ENCODE data around the gene ARHGEF26. TPM values are rescaled to one million over a fixed set of nuclear protein-coding genes. Genes with fewer than 3 reads are reported as not detected.

Gene ARHGEF26
- total RNA-seq, 1 experiment from 2014 or later: 20.8 TPM

GRCh38 chr3:154169796-154170110 is 48.6 kb downstream of the ARHGEF26 start:
- Mint-ChIP-seq H3K4me1 (ENCODE audit: low read depth, unreplicated experiment) (peaks cover 6% of the 10 kb centered on the region), H3K4me3 (ENCODE audit: unreplicated experiment) (no peak overlapping the region), H3K9me3 (ENCODE audit: unreplicated experiment) (no peaks in the 10 kb centered on the region), H3K27ac (ENCODE audit: unreplicated experiment) (no peak overlapping the region), H3K36me3 (ENCODE audit: insufficient read depth, unreplicated experiment) (no peaks in the 10 kb centered on the region), H3K27me3 (ENCODE audit: insufficient read depth, unreplicated experiment) (no peaks in the 10 kb centered on the region)
- Histone ChIP-seq H3K36me3 (ENCODE audit: control insufficient read depth, insufficient read depth, low read length) (no peaks in the 10 kb centered on the region), H3K27me3 (replicated peaks; ENCODE audit: control insufficient read depth, insufficient read depth, low read length) (no peaks in the 10 kb centered on the region), H3K9me3 (no peaks in the 10 kb centered on the region), H3K4me1 (no peaks in the 10 kb centered on the region), H3K4me3 (ENCODE audit: low read depth, low read length) (no peak overlapping the region)
- no TSS peak for BruUV-seq (replicated peaks)
- intact Hi-C loops (cut with micrococcal nuclease; ENCODE audit: unreplicated experiment): no loop called here
- ChIA-PET CTCF (no interaction called here), POLR2A (no interaction called here)
- TF ChIP-seq CTCF (IDR thresholded peaks at IDR 0.05; ENCODE audit: insufficient read depth in 1 of 2, low read depth in 1 of 2, low read length in 1 of 2, severe bottlenecking in 1 of 2, unreplicated experiment in 1 of 2): no peak
- DNase-seq: no peak

- H3K27ac Mint-ChIP-seq (ENCODE audit: unreplicated experiment): no peak overlapping the region
- TF ChIP-seq CTCF (IDR thresholded peaks at IDR 0.05; ENCODE audit: insufficient read depth in 1 of 2, low read depth in 1 of 2, low read length in 1 of 2, severe bottlenecking in 1 of 2, unreplicated experiment in 1 of 2): no peak
- CTCF ChIA-PET: no interaction called here
Observed at GRCh38 chr3:154170300-154170699, 49.1 kb downstream of the ARHGEF26 start.

GRCh38 chr3:154175041-154175440 is 53.9 kb downstream of the ARHGEF26 start:
- Mint-ChIP-seq H3K4me3 (ENCODE audit: unreplicated experiment) (no peak overlapping the region), H3K27me3 (ENCODE audit: insufficient read depth, unreplicated experiment) (no peaks in the 10 kb centered on the region), H3K27ac (ENCODE audit: unreplicated experiment) (no peak overlapping the region), H3K9me3 (ENCODE audit: unreplicated experiment) (no peaks in the 10 kb centered on the region), H3K36me3 (ENCODE audit: insufficient read depth, unreplicated experiment) (no peaks in the 10 kb centered on the region), H3K4me1 (ENCODE audit: low read depth, unreplicated experiment) (peaks cover 6% of the 10 kb centered on the region)
- no peaks in the 10 kb centered on the region for H3K9me3 ChIP-seq
- POLR2A ChIA-PET: no interaction called here
- no peaks in the 10 kb centered on the region for H3K27me3 ChIP-seq (replicated peaks; ENCODE audit: control insufficient read depth, insufficient read depth, low read length)
- TF ChIP-seq CTCF (IDR thresholded peaks at IDR 0.05; ENCODE audit: insufficient read depth in 1 of 2, low read depth in 1 of 2, low read length in 1 of 2, severe bottlenecking in 1 of 2, unreplicated experiment in 1 of 2): no peak
- CTCF ChIA-PET: interaction anchor here (0.9 kb wide), 1 partner anchor 8 kb away, joined by 3 read pairs; no protein-coding TSS in a partner anchor
- H3K36me3 ChIP-seq (ENCODE audit: control insufficient read depth, insufficient read depth, low read length): no peaks in the 10 kb centered on the region
- intact Hi-C loops (cut with micrococcal nuclease; ENCODE audit: unreplicated experiment): no loop called here
- no TSS peak for BruUV-seq (replicated peaks)
- no peak for DNase-seq
- no peak overlapping the region for H3K4me3 ChIP-seq (ENCODE audit: low read depth, low read length)
- no peaks in the 10 kb centered on the region for H3K4me1 ChIP-seq

More at GRCh38 chr3:154170300-154170699, 49.1 kb downstream of the ARHGEF26 start:
- no peaks in the 10 kb centered on the region for H3K27me3 Mint-ChIP-seq (ENCODE audit: insufficient read depth, unreplicated experiment)
- intact Hi-C loops (cut with micrococcal nuclease; ENCODE audit: unreplicated experiment): no loop called here
- no TSS peak for BruUV-seq (replicated peaks)
- H3K4me1 Mint-ChIP-seq (ENCODE audit: low read depth, unreplicated experiment): peaks cover 6% of the 10 kb centered on the region
- H3K36me3 ChIP-seq (ENCODE audit: control insufficient read depth, insufficient read depth, low read length): no peaks in the 10 kb centered on the region
- H3K4me1 ChIP-seq: no peaks in the 10 kb centered on the region
- no peaks in the 10 kb centered on the region for H3K36me3 Mint-ChIP-seq (ENCODE audit: insufficient read depth, unreplicated experiment)
- no peak for DNase-seq
- H3K9me3 ChIP-seq: no peaks in the 10 kb centered on the region
- no peak overlapping the region for H3K4me3 Mint-ChIP-seq (ENCODE audit: unreplicated experiment)
- H3K4me3 ChIP-seq (ENCODE audit: low read depth, low read length): no peak overlapping the region
- H3K9me3 Mint-ChIP-seq (ENCODE audit: unreplicated experiment): no peaks in the 10 kb centered on the region
- H3K27me3 ChIP-seq (replicated peaks; ENCODE audit: control insufficient read depth, insufficient read depth, low read length): no peaks in the 10 kb centered on the region
- POLR2A ChIA-PET: no interaction called here
